22Rv1 (cell line): Measurements from ENCODE around the gene ZNF835.

Source experiments
- H3K27ac ChIP-seq: fragments of 450-650 bp; 2 replicates; pipeline ENCODE4 v1.5.1; 2017
- ZFX ChIP-seq: fragments of 450-650 bp; IDR thresholded peaks from 2 replicates; pipeline ENCODE4 v1.6.1; 2017; ENCODE audit warnings: antibody characterized with exemption, borderline replicate concordance
- TF ChIP-seq, protein P1 (sequence below): fragments of 450-650 bp; IDR thresholded peaks from 2 replicates; pipeline ENCODE4 v1.5.1; 2017; ENCODE audit warnings: mild to moderate bottlenecking

ZNF835 gene

GRCh38 chr19:56663931-56664500 lies 7.5 kb downstream of the ZNF835 start:
- TF ChIP-seq, protein P1, sequence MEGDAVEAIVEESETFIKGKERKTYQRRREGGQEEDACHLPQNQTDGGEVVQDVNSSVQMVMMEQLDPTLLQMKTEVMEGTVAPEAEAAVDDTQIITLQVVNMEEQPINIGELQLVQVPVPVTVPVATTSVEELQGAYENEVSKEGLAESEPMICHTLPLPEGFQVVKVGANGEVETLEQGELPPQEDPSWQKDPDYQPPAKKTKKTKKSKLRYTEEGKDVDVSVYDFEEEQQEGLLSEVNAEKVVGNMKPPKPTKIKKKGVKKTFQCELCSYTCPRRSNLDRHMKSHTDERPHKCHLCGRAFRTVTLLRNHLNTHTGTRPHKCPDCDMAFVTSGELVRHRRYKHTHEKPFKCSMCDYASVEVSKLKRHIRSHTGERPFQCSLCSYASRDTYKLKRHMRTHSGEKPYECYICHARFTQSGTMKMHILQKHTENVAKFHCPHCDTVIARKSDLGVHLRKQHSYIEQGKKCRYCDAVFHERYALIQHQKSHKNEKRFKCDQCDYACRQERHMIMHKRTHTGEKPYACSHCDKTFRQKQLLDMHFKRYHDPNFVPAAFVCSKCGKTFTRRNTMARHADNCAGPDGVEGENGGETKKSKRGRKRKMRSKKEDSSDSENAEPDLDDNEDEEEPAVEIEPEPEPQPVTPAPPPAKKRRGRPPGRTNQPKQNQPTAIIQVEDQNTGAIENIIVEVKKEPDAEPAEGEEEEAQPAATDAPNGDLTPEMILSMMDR, result no peak
- TF ChIP-seq ZFX, result no peak

GRCh38 chr19:56661248-56661647 lies 10.3 kb downstream of the ZNF835 start:
- no peak overlapping the region for H3K27ac ChIP-seq
- TF ChIP-seq, protein P1, result no peak
- no peak for TF ChIP-seq ZFX

More at GRCh38 chr19:56663931-56664500, 7.5 kb downstream of the ZNF835 start:
- H3K27ac ChIP-seq, result no peak overlapping the region

- H3K27ac ChIP-seq, result no peak overlapping the region
- no peak for TF ChIP-seq ZFX
- TF ChIP-seq, protein P1, result peak; percentile 64
Measured at GRCh38 chr19:56660381-56661107, 11.0 kb downstream of the ZNF835 start.

DNA sequence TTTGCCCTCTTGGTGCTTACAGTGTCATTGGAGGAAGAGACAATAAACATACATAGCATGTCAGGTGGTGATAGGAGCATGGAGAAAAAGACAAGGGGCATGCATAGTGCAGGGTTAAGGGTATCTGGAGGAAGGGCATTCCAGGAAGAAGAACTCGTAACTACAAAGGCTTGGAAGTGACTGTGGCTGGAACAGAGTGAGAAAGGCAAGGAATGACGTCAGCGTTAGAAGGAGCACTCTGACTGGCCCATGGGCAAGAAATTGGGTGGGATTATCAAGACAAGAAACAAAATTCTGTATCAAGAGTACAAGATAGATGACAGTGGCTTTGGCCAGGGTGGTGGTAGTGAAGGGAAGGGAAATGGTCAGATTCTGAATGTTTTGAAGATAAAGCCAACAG lies 17.4 kb downstream of the ZNF835 start:
- no peak for TF ChIP-seq ZFX
- TF ChIP-seq, protein P1, result no peak
- H3K27ac ChIP-seq, result no peak overlapping the region

- no peak overlapping the region for H3K27ac ChIP-seq
- TF ChIP-seq, protein P1, result no peak
- no peak for TF ChIP-seq ZFX
Measured at GRCh38 chr19:56643460-56643955, 28.0 kb downstream of the ZNF835 start.

DNA sequence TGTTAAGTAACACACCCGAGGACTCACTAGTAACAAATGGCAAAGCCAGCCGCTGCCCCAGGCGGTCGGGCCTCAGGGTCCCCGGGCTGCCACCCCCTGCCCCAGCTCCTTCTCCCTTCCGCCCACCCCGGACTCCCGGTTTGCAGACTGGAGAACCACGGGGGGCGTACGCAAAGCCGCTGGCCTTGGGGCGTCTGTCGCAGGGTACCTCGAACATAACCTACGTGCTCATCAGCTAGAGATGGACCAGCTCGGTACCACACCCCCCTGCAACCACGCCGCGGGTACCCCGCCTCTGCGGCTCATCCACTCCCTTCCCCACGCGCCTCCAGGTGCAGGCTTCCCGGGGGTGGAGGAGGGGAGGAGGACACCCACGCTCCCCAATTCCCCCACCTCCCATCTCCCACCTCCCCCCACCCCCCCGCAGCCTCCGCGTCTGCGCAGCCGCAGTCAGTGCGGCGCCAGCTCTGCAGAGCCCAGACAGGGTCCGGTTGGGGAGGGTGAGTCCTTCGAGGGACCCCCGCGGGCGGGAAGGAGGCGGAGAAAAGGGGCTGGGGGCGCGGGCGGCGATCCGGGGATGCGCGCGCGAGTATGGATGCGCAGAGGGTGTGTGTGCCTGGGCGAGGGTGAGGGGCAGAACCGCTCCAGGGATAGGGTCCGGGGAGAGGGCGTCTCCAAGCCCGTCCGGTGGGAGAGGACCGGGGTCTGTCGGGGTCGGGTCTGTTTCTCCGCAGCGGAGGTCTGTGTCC lies 28.7 kb downstream of the ZNF835 start, which contains the start of gene SMIM17:
Gene SMIM17, plus strand, starts transcription at position 449 of the 749 bp plus-strand sequence. CDS start 2,509 bp downstream, outside the sequence.
- H3K27ac ChIP-seq, result no peak within 1 kb of the TSS
- no peak for TF ChIP-seq ZFX
- TF ChIP-seq, protein P1, result no peak
